Fibroblast of skin of back (primary cell): ENCODE measurements around the gene UAP1.
A peak's percentile ranks its signal among the peaks of the same experiment; 100 is the strongest.
"Not testable (repeated sequence)": the region's sequence is repeated elsewhere in the genome, so short reads cannot be mapped to it uniquely, and the experiment has no call there.

ENCODE experiments used
- DNase-seq: peaks from one replicate; pipeline ENCODE4 v3.0.0-alpha.2; 2013

UAP1 gene

DNA sequence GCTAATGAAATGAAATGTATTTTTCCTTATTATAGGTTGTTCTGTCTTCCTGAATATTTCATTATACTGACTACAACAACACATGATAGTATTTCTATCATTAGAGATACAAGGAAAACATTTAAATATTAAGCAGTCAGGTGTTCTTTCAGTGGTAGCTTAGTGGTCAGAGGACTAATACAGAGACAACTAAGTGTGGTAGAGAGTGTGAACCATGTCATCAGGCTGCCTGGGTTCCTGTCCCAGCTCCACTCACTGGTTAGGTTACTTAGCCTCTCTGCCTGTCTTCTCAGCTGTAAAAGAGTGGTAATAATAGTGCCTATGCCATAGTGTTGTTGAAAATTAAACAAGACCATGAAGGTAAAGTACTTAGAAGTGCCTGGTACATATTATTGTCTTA lies 3.9 kb downstream of the UAP1 start:
- DNase-seq, result no peak

DNA sequence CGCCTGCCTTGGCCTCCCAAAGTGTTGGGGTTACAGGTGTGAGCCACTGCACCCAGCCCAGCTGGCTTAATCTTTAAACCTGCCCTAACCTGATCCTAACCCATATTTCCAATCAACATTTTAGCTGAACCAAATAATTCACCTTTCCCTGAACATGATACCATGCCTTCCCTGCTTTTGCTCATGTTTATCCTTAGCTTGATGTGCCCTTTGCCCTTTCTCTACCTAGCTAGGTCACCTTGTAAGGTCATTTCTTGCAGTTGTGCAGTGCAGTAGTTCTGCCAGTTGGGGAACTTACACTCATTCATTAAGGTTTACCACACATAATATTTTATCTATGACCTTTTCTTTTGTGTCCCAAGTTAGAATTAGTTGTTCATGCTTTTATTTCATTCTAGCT lies 5.3 kb downstream of the UAP1 start:
- DNase-seq, result no peak

DNA sequence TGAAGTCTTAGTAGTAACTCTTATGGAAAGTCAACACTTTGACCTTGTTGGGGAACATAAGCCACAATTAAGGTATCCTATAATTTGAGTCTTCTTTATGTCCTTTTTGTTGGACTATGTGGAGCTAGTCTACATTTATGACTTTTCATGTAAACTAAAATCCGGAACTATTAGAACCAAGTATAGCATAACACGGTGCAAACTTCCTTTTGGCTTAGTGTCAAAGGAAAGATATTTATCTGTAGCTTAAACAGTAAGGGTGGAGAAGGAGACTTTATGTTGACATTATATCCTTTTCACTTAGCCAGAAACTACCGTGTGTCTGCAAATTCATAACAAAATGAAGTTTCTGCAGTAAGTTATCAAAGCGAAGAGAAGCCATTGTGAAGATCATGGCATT lies 7.3 kb downstream of the UAP1 start:
- DNase-seq, result no peak

DNA sequence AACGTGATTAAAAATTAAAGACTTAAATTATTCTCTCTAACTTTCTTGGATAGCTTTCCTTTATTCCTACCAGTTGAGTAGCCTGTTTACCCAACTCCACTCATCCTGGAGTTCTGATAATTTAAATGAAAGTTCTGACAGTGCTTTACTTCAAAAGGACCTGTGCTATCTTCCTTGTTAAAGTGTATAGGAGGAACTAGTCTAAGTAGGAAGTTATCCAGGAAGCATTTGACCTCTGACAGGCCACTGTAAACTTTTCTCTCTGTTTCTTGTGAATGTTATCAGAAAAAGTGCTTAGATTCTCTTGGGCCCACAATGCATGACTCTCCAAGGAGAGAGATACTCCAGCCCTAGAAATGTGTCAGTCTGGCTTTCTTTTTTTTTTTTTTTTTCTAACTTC lies 9.2 kb downstream of the UAP1 start:
- no peak for DNase-seq

DNA sequence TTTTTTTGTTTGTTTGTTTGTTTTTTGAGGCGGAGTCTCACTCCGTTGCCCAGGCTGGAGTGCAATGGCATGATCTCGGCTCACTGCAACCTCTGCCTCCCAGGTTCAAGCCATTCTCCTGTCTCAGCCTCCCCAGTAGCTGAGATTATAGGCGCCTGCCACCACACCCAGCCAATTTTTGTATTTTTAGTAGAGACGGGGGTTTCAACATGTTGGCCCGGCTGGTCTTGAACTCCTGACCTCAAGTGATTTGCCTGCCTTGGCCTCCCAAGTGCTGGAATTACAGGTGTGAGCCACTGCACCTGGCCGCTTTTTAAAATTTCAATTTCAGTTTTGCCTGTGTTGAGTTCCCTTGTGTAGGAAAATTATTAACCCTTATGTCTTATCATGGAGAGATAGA lies 9.6 kb downstream of the UAP1 start:
- not testable (repeated sequence) for DNase-seq

DNA sequence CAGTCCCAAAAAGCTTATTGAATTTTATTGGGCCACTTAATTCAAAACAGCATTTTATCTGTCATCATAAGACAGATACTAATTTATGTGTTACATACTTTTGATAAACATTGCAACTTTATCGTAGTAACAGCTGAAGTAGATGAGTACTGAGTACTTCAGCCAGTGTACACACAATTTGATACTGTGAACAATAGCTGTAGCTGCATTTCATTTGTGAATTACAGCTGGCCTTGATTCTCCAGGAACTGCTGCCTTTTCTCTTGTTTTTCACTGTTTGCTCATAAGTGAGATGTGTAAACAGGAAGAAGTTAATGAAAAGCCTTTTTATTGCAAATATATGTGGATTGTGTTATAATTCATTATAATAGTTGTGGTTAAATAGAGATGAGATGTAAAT lies 10.2 kb downstream of the UAP1 start:
- no peak for DNase-seq

DNA sequence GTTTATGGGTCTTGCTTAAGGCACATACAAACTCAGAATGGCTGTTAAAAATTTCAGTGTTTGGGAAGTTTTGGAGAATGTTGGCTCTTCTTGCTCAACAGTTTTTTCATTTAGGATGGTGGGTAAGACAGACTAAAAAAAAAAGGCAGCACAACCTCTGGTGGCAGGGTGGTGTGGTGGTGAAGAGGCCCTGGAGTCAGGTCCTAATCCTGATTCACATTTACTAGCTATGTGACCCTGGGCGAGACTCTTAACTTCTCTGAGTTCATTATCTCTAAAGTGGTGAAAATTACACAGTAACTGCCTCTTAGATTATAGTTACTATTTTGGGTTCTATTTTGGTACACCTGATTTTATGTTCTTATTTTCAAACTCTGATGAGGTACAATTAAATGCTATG lies 11.6 kb downstream of the UAP1 start:
- no peak for DNase-seq

DNA sequence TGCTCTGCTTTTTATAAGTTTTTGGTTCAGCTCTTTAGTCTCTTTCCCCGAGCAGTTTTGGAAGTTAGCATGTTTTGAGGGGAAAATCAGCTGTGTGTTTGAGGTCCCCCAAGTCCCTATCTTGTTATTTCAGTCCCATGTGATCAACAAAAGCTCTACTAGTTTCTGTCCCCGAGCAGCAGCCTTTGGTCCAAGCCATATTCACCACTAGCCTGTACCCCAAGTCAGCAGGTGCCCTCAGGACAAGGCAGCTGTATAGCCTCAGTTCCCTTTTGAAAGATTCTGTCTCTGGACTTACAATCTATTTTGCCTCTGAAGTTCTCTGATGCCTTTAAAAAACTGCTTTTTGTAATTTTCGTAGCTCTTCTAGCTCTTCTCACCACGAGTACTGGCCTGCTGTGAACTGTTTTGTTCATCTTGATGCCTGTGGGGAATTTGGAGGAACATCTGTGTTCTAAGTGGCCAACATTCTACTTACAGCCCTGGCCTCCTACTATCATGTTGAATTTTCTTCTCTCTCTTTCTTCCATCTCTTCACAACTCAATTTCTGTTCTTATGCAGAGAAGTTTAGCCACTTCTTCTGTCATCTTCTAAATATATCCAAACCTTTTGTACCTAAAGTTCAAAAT lies 16.7 kb downstream of the UAP1 start:
- DNase-seq, result no peak

DNA sequence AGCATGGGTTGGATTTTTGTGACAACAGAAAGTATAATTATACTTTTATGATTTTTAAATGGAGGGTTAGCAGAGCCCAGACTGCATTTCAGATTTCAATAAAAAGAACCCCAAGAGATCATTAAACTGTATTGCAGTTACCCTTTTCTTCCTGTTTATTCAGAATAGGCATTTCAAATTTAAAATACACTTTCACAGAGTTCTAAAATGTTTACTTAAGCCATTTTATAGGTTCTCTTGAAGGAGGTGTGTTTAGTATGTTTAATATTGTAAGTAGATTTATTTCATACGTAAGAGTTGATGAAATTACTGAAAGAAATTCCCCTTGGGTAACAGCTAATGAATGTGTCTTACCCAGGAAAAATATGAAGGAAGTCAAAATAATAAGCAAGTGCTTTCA lies 17.4 kb downstream of the UAP1 start:
- no peak for DNase-seq

DNA sequence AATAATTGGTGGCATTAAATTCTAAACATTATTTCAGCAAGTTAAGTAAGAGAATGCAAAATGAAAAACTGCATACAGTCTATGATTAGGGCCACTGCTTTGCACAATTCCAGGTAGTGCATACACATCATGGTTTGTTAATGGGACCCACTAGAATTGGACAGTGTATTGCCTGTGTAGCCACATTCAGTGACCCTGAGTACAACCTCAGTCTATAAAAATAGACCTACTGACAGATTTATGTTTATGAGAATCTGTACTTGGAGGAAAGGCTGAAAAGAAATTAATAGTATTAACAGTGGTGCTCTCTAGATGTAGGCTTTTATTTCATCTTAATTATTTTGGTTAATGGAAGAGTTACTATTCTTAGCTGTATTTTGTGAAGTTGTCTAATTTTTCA lies 18.8 kb downstream of the UAP1 start:
- no peak for DNase-seq

DNA sequence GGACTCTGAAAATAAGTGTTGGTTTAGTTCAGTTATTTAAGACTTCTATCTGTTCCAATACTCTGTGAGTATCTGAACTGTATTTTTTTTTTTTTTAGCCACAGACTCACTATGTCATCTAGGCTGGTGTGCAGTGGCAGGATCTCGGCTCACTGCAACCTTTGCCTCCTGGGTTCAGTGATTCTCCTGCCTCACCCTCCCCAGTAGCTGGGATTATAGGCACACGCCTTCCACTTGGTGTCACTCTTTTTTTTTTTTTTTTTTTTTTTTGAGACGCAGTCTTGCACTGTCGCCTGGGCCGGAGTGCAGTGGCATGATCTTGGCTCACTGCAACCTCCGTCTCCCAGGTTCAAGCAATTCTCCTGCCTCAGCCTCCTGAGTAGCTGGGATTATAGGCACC lies 21.4 kb downstream of the UAP1 start:
- DNase-seq, result not testable (repeated sequence)

DNA sequence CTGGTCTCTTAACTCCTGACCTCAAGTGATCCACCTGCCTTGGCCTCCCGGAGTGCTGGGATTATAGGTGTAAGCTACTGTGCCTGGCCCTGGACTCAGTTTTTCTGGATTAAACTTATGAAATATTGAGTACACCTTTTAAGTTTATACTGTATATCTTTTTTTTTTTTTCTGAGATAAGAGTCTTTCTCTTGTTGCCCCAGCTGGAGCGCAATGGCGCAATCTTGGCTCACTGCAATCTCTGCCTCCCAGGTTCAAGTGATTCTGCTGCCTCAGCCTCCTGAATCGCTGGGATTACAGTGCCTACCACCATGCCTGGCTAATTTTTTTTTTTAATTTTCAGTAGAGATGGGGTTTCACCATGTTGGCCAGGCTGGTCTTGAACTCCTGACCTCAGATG lies 23.6 kb downstream of the UAP1 start:
- DNase-seq, result not testable (repeated sequence)

DNA sequence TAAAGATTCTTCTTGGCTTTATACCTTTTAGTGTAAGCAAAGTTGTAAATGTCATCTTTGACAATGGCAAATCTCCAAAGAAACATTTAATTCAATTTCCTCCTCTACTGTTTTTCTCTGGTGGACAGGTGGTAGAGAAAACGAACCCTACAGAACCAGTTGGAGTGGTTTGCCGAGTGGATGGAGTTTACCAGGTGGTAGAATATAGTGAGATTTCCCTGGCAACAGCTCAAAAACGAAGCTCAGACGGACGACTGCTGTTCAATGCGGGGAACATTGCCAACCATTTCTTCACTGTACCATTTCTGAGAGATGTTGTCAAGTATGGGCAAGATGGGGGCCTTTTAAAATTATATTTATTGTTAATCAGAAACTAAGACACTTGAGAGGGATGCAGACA lies 25.8 kb downstream of the UAP1 start:
- DNase-seq, result no peak

DNA sequence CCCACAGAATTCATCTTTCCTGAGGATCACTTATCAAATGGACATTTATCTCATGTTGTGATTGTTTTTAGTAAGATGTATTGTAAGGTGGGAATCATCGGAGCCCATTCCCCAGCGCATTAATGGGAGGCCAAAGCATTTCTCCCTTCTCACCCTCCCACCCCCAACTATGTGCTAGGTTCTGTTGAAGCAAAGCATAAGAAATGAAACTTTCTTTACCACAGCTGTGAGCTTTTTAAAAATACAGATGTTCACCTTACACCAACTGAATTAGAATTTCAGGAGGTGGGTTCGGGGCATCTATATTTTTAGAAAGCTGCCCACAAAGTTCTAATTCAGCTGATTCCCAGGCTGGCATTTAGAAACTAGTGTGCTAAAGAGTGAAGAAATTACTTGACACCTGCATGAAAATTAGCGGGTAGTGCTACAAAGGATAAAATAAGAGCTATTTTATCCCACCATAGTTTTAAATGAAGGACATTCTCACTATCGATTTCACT lies 26.3 kb downstream of the UAP1 start:
- no peak for DNase-seq

DNA sequence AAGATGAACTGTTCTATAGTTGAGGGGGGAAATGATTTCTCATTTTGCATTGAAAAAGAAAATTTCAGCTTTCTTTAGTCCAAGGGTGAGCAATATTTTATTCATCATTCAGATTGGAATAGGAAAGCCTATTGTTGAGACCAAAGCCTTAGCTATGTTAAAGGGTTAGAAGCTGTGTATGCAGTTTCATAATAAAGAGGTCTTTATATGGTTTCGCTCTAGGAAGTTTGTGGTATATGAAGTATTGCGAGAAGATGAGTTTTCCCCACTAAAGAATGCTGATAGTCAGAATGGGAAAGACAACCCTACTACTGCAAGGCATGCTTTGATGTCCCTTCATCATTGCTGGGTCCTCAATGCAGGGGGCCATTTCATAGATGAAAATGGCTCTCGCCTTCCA lies 28.6 kb downstream of the UAP1 start:
- no peak for DNase-seq

DNA sequence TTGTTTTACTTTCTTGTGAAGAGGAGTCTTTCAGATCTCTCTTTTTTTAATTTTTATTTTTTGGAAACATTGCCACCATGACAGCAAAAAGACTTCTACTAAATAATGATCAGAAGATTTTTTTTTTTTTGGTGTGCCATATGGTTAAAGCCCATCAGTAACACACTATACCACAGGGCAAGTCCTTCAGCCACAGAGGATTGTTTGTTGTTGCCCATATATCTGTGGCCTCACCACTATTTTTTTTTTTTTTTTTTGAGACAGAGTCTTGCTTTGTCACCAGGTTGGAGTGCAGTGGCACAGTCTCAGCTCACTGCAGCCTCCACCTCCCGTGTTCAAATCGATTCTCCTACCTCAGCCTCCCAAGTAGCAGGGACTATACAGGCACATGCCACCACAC lies 29.2 kb downstream of the UAP1 start:
- DNase-seq, result no peak

DNA sequence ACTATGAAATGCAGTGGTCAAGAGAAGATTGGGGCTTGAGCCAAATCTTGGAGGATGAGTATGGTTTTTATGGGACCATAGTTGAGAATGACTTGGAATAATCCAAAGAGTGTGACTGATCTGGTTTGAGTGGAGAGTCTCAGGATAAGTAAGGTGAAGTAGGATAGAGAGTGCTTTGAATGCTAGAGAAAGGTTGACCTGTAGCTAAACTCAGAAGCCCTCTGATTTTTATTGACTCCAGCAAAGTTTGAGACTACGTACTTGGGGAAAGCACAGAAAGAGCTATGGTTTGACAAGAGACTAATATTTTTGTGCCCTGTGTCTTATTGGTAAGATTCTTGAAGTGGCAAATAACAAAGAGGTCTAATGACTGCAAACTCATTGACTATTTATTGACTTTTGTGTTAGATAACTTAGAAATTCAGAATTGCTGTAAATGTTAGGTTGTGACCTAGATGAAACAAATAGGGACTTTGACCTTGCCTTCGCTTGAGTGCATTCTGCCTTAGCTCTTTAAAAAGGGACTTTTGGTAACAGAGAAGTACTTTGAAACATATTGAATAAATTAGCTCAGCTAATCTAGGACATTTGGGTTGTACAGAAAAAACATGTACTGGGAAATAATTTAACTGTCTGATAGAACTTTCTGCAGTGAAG lies 35.1 kb downstream of the UAP1 start:
- no peak for DNase-seq

DNA sequence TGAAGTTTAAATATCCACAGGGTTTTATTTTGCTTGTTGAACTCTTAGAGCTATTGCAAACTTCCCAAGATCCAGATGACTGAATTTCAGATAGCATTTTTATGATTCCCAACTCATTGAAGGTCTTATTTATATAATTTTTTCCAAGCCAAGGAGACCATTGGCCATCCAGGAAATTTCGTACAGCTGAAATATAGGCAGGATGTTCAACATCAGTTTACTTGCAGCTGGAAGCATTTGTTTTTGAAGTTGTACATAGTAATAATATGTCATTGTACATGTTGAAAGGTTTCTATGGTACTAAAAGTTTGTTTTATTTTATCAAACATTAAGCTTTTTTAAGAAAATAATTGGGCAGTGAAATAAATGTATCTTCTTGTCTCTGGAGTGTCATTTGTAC lies 37.9 kb downstream of the UAP1 start:
- DNase-seq, result no peak

DNA sequence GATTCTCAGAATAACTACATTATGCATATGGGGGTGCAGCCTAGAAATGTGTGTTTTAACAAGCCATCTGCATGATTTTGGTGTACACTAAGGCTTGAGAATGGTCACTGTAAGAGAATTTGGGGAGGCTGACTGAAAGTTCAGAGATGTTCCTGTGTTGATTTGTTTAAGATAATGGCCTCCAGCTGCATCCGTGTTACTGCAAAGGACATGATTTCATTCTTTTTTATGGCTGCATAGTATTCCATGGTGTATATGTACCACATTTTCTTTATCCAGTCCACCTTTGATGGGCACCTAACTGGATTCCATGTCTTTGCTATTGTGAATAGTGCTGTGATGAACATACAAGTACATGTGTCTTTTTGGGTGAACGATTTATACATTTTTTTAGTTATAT lies 41.6 kb downstream of the UAP1 start:
- not testable (repeated sequence) for DNase-seq

DNA sequence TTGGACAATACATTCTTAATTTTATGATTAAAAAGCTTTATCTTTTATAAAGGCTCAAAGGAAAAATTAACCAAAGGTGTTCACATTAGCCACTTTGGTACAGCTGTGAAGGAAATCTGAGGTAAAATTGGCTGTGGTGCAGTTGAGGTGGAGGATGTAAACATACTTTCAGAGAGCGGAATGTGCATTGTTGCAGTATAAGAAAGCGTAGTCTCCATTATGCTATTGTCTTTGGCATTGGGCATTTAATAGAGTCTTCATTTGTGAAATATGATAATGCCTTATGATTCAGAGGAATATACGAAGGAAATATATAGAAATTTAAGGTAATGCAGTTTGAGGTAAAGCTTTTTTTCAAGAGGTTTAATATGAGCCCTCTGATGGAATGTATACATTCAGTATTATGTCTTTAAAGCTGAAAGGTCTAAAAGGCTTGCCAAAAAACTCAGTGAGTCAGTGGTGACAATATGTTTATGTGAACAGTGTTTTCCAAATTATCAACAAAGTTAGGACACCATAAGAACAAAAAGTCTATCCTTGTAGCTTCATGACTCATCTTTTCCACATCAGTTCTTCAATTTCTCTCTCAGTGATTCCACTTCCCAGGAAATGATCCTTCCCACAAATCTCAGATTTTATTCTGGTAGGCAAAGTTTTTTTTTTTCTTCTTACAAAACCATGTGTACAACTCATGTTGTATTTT lies 43.9 kb downstream of the UAP1 start:
- peak; percentile 94 for DNase-seq

DNA sequence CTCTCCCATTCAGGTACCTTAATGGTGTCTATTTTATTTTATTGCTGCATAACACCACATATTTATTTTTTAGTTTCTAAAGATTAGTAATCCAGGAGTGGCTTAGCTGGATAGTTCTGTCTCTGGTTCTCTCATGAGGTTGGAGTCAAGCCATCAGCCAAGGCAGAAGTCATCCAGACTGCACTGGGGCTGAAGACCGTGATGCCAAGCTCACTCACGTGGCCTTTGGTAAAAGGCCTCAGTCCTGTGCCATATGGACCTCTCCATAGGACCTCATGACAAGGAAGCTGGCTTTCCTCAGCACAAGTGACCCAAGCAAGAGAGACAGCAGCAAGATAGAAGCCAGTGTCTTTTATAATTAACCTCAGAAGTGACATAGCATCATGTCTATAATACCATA lies 47.8 kb downstream of the UAP1 start:
- DNase-seq, result no peak

DNA sequence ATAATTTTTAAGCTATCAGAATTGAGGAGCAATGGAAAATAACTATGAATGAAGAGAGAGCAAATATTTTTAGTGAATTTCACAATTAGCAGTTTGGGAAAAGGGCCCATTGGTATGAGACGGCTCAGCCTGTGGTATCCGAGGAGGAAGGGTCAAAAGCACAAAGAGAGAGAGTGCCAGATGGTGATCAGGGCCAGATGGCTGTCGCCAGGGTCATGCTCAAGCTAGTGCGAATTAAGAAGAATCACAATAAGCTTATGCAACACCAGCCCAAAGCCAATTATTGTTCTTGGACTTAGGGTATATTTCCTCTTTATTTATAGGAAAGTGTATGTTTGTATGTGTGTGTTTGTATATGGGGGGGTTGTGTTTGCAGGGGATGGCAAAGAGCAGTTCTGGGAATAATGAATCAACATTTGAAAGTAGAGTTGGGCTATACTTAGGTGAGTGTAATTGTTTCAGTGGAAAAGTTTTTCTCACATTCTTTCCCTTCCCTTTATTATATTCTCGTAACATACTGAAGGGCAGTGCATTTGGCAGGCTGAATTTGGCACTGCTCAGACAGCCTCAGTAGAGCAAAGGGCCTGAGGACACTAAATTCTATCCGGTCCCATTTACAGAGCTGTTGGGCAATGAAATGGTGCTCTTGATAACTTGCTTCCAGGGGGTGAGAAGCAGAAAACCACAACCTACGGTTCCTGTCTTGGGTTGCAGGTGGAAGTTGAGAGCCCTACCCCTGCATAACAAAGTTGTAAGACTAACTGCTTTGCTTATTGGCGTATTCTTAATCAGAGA lies 51.3 kb downstream of the UAP1 start:
- no peak for DNase-seq

DNA sequence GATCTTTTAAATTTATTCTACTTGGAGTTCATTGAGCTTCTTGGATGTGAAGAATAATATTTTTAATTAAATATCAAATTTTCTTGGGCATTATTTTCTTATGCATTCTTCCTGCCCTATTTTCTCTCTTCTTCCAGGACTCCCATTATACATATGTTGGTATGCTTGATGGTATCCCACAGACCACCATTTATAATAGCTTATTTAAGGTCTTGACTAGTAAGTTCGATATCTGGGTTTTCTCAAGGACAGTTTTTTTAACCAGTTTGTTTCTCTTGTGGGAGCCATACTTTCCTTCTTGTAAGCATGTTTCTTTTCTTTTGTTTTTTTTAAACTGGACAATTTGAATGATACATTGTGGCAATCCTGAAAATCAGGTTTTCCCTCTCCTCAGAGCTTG lies 55.3 kb downstream of the UAP1 start:
- no peak for DNase-seq
